ENCODE results near the gene BMERB1. TPM values are rescaled to one million over a fixed set of nuclear protein-coding genes. Genes with fewer than 3 reads are reported as not detected.
A peak's percentile ranks its signal among the peaks of the same experiment; 100 is the strongest.

Gene BMERB1
- polyA plus RNA-seq, 4 donors: 0.89 to 20.9 (median 4.7) TPM

DNA sequence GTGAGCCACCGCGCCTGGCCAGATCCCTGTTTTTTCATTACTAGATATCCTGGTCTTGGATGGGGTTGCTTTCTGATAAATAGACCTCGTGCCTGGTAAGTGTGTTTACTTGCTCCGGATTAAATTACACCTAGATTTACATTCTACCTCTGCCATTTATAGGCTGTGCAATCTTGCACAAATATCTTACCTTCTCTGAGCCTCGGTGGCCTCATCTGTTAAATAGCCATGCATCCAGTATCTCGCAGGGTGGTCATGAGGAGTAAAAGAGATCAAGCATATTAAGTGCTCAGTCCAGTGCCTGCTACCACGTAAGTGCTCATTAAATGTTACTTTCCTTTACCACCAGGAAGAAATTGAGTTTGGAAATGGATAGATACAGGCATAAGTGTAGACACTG is 98.4 kb downstream of the BMERB1 start:
- Histone ChIP-seq H3K36me3 (ENCODE audit: control insufficient read depth in 3 of 3, insufficient read depth in 2 of 3, low read depth in 1 of 3, low read length in 3 of 3) (no peaks in the 10 kb centered on the region), H3K27me3 (ENCODE audit: control insufficient read depth in 3 of 3, insufficient read depth in 3 of 3, low read length in 3 of 3) (no peaks in the 10 kb centered on the region), H3K9me3 (ENCODE audit: control insufficient read depth in 2 of 2, insufficient read depth in 1 of 2, low read depth in 1 of 2, low read length in 1 of 2) (no peaks in the 10 kb centered on the region), H3K27ac (ENCODE audit: low read depth in 1 of 3, low read length in 2 of 3) (no peak overlapping the region), H3K4me3 (ENCODE audit: low read depth in 1 of 3, low read length in 3 of 3) (no peak overlapping the region), H3K4me1 (ENCODE audit: control insufficient read depth in 3 of 3, insufficient read depth in 2 of 3, low read depth in 1 of 3, low read length in 2 of 3) (no peaks in the 10 kb centered on the region)
- 83 to 90% (median 87%) methylated on average over 7 of the region's 7 CpGs for WGBS, 3 donors
- FAIRE-seq: no peak
- no peak for DNase-seq

- Histone ChIP-seq H3K4me1 (ENCODE audit: control insufficient read depth in 3 of 3, insufficient read depth in 2 of 3, low read depth in 1 of 3, low read length in 2 of 3) (no peaks in the 10 kb centered on the region), H3K27me3 (ENCODE audit: control insufficient read depth in 3 of 3, insufficient read depth in 3 of 3, low read length in 3 of 3) (no peaks in the 10 kb centered on the region), H3K36me3 (ENCODE audit: control insufficient read depth in 3 of 3, insufficient read depth in 2 of 3, low read depth in 1 of 3, low read length in 3 of 3) (no peaks in the 10 kb centered on the region), H3K9me3 (ENCODE audit: control insufficient read depth in 2 of 2, insufficient read depth in 1 of 2, low read depth in 1 of 2, low read length in 1 of 2) (no peaks in the 10 kb centered on the region), H3K4me3 (ENCODE audit: low read depth in 1 of 3, low read length in 3 of 3) (no peak overlapping the region), H3K27ac (ENCODE audit: low read depth in 1 of 3, low read length in 2 of 3) (no peak overlapping the region)
- DNase-seq (no peak), FAIRE-seq (no peak)
- 60 to 78% (median 68%) methylated on average over 4 of the region's 4 CpGs for WGBS, 3 donors
Observed at GRCh38 chr16:15533386-15533785, 99.0 kb downstream of the BMERB1 start.

- H3K27ac ChIP-seq (ENCODE audit: low read depth in 1 of 3, low read length in 2 of 3): no peak overlapping the region
- H3K9me3 ChIP-seq (ENCODE audit: control insufficient read depth in 2 of 2, insufficient read depth in 1 of 2, low read depth in 1 of 2, low read length in 1 of 2): no peaks in the 10 kb centered on the region
- no peak for FAIRE-seq
- no peaks in the 10 kb centered on the region for H3K27me3 ChIP-seq (ENCODE audit: control insufficient read depth in 3 of 3, insufficient read depth in 3 of 3, low read length in 3 of 3)
- DNase-seq: no peak
- 80 to 88% (median 85%) methylated on average over 6 of the region's 6 CpGs for WGBS, 3 donors
- H3K36me3 ChIP-seq (ENCODE audit: control insufficient read depth in 3 of 3, insufficient read depth in 2 of 3, low read depth in 1 of 3, low read length in 3 of 3): no peaks in the 10 kb centered on the region
- no peaks in the 10 kb centered on the region for H3K4me1 ChIP-seq (ENCODE audit: control insufficient read depth in 3 of 3, insufficient read depth in 2 of 3, low read depth in 1 of 3, low read length in 2 of 3)
- H3K4me3 ChIP-seq (ENCODE audit: low read depth in 1 of 3, low read length in 3 of 3): no peak overlapping the region
Observed at GRCh38 chr16:15535772-15536171, 101.4 kb downstream of the BMERB1 start.

GRCh38 chr16:15536843-15537242 is 102.5 kb downstream of the BMERB1 start:
- no peak for DNase-seq

GRCh38 chr16:15538507-15538906 is 104.1 kb downstream of the BMERB1 start:
- no peak for FAIRE-seq

More at GRCh38 chr16:15536843-15537242, 102.5 kb downstream of the BMERB1 start:
- H3K4me1 ChIP-seq (ENCODE audit: control insufficient read depth in 3 of 3, insufficient read depth in 2 of 3, low read depth in 1 of 3, low read length in 2 of 3): no peaks in the 10 kb centered on the region
- no peaks in the 10 kb centered on the region for H3K27me3 ChIP-seq (ENCODE audit: control insufficient read depth in 3 of 3, insufficient read depth in 3 of 3, low read length in 3 of 3)
- H3K9me3 ChIP-seq (ENCODE audit: control insufficient read depth in 2 of 2, insufficient read depth in 1 of 2, low read depth in 1 of 2, low read length in 1 of 2): no peaks in the 10 kb centered on the region
- WGBS, 3 donors: 80 to 88% (median 88%) methylated on average over 7 of the region's 7 CpGs
- no peak for FAIRE-seq
- no peaks in the 10 kb centered on the region for H3K36me3 ChIP-seq (ENCODE audit: control insufficient read depth in 3 of 3, insufficient read depth in 2 of 3, low read depth in 1 of 3, low read length in 3 of 3)
- no peak overlapping the region for H3K27ac ChIP-seq (ENCODE audit: low read depth in 1 of 3, low read length in 2 of 3)
- no peak overlapping the region for H3K4me3 ChIP-seq (ENCODE audit: low read depth in 1 of 3, low read length in 3 of 3)

GRCh38 chr16:15539197-15539596 is 104.8 kb downstream of the BMERB1 start:
- H3K4me1 ChIP-seq (ENCODE audit: control insufficient read depth in 3 of 3, insufficient read depth in 2 of 3, low read depth in 1 of 3, low read length in 2 of 3): no peaks in the 10 kb centered on the region
- 49 to 77% (median 70%) methylated on average over 8 of the region's 8 CpGs for WGBS, 3 donors
- no peaks in the 10 kb centered on the region for H3K27me3 ChIP-seq (ENCODE audit: control insufficient read depth in 3 of 3, insufficient read depth in 3 of 3, low read length in 3 of 3)
- DNase-seq (peak in 1 of 2 donors; percentile 20), FAIRE-seq (no peak)
- H3K27ac ChIP-seq (ENCODE audit: low read depth in 1 of 3, low read length in 2 of 3): no peak overlapping the region
- no peaks in the 10 kb centered on the region for H3K36me3 ChIP-seq (ENCODE audit: control insufficient read depth in 3 of 3, insufficient read depth in 2 of 3, low read depth in 1 of 3, low read length in 3 of 3)
- H3K9me3 ChIP-seq (ENCODE audit: control insufficient read depth in 2 of 2, insufficient read depth in 1 of 2, low read depth in 1 of 2, low read length in 1 of 2): peaks cover 0 to 16% of the 10 kb centered on the region in 2 donors
- H3K4me3 ChIP-seq (ENCODE audit: low read depth in 1 of 3, low read length in 3 of 3): no peak overlapping the region

More at GRCh38 chr16:15538507-15538906, 104.1 kb downstream of the BMERB1 start:
- H3K27me3 ChIP-seq (ENCODE audit: control insufficient read depth in 3 of 3, insufficient read depth in 3 of 3, low read length in 3 of 3): no peaks in the 10 kb centered on the region
- no peaks in the 10 kb centered on the region for H3K4me1 ChIP-seq (ENCODE audit: control insufficient read depth in 3 of 3, insufficient read depth in 2 of 3, low read depth in 1 of 3, low read length in 2 of 3)
- H3K9me3 ChIP-seq (ENCODE audit: control insufficient read depth in 2 of 2, insufficient read depth in 1 of 2, low read depth in 1 of 2, low read length in 1 of 2): peaks cover 0 to 14% of the 10 kb centered on the region in 2 donors
- 78 to 86% (median 85%) methylated on average over 5 of the region's 5 CpGs for WGBS, 3 donors
- DNase-seq: no peak
- no peak overlapping the region for H3K4me3 ChIP-seq (ENCODE audit: low read depth in 1 of 3, low read length in 3 of 3)
- no peak overlapping the region for H3K27ac ChIP-seq (ENCODE audit: low read depth in 1 of 3, low read length in 2 of 3)
- no peaks in the 10 kb centered on the region for H3K36me3 ChIP-seq (ENCODE audit: control insufficient read depth in 3 of 3, insufficient read depth in 2 of 3, low read depth in 1 of 3, low read length in 3 of 3)

DNA sequence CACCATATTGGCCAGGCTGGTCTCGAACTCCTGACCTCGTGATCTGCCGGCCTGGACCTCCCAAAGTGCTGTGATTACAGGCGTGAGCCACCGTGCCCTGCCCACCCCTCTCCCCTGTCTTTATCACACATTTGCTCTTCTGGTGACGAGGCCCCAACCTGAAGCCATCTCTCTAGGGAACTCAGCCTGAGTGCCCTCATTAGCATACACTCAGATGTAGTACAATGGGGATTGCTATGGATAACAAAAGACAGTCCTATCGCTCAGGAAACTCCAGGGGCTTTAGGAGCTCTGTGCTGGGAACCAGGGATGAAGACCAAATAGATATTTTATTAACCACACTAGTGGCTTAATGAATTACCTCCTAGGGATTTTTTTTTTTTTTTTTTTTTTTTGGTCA is 107.9 kb downstream of the BMERB1 start:
- H3K9me3 ChIP-seq (ENCODE audit: control insufficient read depth in 2 of 2, insufficient read depth in 1 of 2, low read depth in 1 of 2, low read length in 1 of 2): peaks cover 0 to 18% of the 10 kb centered on the region in 2 donors
- H3K27ac ChIP-seq (ENCODE audit: low read depth in 1 of 3, low read length in 2 of 3): no peak overlapping the region
- H3K4me3 ChIP-seq (ENCODE audit: low read depth in 1 of 3, low read length in 3 of 3): no peak overlapping the region
- no peaks in the 10 kb centered on the region for H3K36me3 ChIP-seq (ENCODE audit: control insufficient read depth in 3 of 3, insufficient read depth in 2 of 3, low read depth in 1 of 3, low read length in 3 of 3)
- FAIRE-seq: no peak
- no peaks in the 10 kb centered on the region for H3K27me3 ChIP-seq (ENCODE audit: control insufficient read depth in 3 of 3, insufficient read depth in 3 of 3, low read length in 3 of 3)
- DNase-seq: no peak
- no peaks in the 10 kb centered on the region for H3K4me1 ChIP-seq (ENCODE audit: control insufficient read depth in 3 of 3, insufficient read depth in 2 of 3, low read depth in 1 of 3, low read length in 2 of 3)
- WGBS, 3 donors: 92 to 93% (median 92%) methylated on average over 7 of the region's 7 CpGs

DNA sequence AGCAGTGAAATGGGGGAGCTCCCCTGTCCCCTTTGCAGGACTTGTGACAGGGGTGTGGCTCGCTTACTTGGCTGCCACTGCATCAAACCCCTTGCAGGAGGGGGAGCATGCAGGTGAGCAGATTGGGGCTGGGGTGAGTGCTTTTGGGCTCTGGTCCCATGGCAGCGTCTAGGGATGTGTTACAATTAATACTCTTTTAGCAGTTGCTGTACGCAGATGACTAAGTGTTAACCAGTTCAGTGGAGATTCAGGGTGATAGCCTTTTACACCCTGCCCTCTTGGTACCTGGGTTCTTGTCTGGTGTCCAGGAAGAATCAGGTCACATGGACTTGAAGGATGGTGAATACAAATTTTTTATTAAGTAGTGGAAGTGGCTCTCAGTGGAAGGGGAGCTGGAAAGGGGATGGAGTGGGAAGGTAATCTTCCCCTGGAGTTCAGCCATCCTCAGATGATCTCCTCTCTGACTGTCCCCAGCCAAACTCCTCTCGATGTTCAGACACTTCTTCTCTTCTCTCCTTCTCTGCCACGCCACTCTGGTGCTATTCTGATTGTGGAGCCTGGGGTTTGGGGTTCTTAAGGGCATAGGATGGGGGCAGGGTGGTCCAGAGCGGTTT is 108.5 kb downstream of the BMERB1 start:
- no peaks in the 10 kb centered on the region for H3K4me1 ChIP-seq (ENCODE audit: control insufficient read depth in 3 of 3, insufficient read depth in 2 of 3, low read depth in 1 of 3, low read length in 2 of 3)
- H3K27ac ChIP-seq (ENCODE audit: low read depth in 1 of 3, low read length in 2 of 3): no peak overlapping the region
- no peaks in the 10 kb centered on the region for H3K36me3 ChIP-seq (ENCODE audit: control insufficient read depth in 3 of 3, insufficient read depth in 2 of 3, low read depth in 1 of 3, low read length in 3 of 3)
- H3K9me3 ChIP-seq (ENCODE audit: control insufficient read depth in 2 of 2, insufficient read depth in 1 of 2, low read depth in 1 of 2, low read length in 1 of 2): peaks cover 0 to 18% of the 10 kb centered on the region in 2 donors
- no peaks in the 10 kb centered on the region for H3K27me3 ChIP-seq (ENCODE audit: control insufficient read depth in 3 of 3, insufficient read depth in 3 of 3, low read length in 3 of 3)
- no peak for DNase-seq
- no peak overlapping the region for H3K4me3 ChIP-seq (ENCODE audit: low read depth in 1 of 3, low read length in 3 of 3)
- no peak for FAIRE-seq
- WGBS, 3 donors: 88 to 89% (median 89%) methylated on average over 6 of the region's 6 CpGs

GRCh38 chr16:15544405-15544804 is 110.0 kb downstream of the BMERB1 start:
- FAIRE-seq: no peak
- Histone ChIP-seq H3K4me1 (ENCODE audit: control insufficient read depth in 3 of 3, insufficient read depth in 2 of 3, low read depth in 1 of 3, low read length in 2 of 3) (no peaks in the 10 kb centered on the region), H3K27ac (ENCODE audit: low read depth in 1 of 3, low read length in 2 of 3) (no peak overlapping the region), H3K27me3 (ENCODE audit: control insufficient read depth in 3 of 3, insufficient read depth in 3 of 3, low read length in 3 of 3) (no peaks in the 10 kb centered on the region), H3K9me3 (ENCODE audit: control insufficient read depth in 2 of 2, insufficient read depth in 1 of 2, low read depth in 1 of 2, low read length in 1 of 2) (peaks cover 0 to 18% of the 10 kb centered on the region in 2 donors), H3K4me3 (ENCODE audit: low read depth in 1 of 3, low read length in 3 of 3) (no peak overlapping the region), H3K36me3 (ENCODE audit: control insufficient read depth in 3 of 3, insufficient read depth in 2 of 3, low read depth in 1 of 3, low read length in 3 of 3) (no peaks in the 10 kb centered on the region)
- no peak for DNase-seq
- WGBS, 3 donors: 72 to 83% (median 76%) methylated on average over 5 of the region's 5 CpGs

All from small intestine (tissue), 7 donors.